HG03095 (cell line): ENCODE results near the gene SAMD13.

Experiments
- ATAC-seq: cut with Tn5 transposase; IDR thresholded peaks from one replicate; pipeline ENCODE4 v1.9.1; 2021; ENCODE audit warnings: moderate library complexity; ENCODE audit not compliant: unreplicated experiment

Gene SAMD13

GRCh38 chr1:84370266-84370665 lies 68.8 kb downstream of the SAMD13 start:
- no peak for ATAC-seq

- ATAC-seq = no peak
Measured at GRCh38 chr1:84370831-84371394, 69.4 kb downstream of the SAMD13 start.

GRCh38 chr1:84373436-84374141 lies 72.1 kb downstream of the SAMD13 start:
- no peak for ATAC-seq

- ATAC-seq = no peak
Measured at GRCh38 chr1:84374991-84375696, 73.6 kb downstream of the SAMD13 start.

GRCh38 chr1:84376000-84376910 lies 74.7 kb downstream of the SAMD13 start:
- ATAC-seq = no peak

DNA sequence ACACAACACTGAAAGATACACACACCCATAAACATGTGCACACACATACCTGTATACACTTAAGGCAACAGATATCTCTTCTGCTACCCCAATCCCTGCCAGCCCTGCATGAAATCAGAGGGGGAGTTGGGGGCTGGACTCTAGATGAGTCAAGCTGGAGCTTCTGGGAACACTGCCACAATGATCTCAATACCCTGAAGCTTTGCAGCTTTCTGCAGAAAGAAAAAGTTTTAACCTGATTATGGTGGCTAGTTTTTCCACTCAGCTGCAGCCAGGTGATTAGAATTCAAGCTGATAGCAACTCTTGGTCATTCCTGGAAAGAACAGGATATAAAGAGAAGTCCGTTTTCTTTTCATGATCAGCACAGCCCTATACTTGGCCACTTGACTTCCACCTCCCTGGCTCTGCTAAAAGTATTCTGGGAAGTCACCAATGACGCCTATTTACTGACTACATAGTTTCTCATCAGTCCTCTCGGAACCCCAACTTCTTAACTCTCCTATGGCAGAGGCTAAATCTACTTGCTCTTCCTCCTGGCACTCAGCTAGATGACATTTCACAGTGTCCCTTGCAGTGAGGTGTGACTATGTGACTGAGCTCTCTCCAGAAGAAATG lies 76.1 kb downstream of the SAMD13 start:
- ATAC-seq = no peak

DNA sequence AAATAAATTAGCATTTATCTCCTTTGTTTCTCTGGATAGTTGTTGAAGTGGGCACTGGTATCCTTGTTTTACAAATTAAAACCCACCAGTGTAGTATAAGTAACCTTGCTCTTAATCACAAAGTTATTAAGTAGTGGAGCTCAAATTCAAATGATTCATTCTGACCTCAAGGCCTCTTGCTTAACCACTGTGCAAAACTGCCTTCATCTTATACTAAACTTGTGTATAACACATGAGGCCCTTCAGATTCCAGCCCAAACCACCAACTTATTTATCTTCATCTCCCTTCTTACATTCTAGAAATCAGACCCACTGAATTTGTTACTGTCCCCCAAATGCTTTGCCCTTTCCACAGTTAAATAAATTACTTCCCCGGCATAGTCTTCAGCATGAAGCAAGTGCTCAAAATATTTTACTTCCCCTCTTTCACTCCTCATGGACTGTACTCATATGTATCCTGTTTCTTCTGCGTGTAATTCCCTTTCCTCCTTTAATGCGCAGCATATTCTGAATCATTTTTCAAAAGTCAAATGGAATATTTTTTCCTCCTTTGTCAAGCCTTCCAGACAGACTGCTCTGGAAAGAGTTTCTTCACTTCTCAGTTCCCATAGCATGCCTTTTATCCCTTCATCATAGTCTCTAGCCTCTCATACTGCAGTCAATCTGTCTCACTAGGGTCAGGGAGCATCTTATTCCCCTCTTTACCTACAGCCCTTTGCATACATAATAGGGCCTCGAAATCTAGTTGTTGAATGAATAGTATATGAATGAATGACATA lies 77.8 kb downstream of the SAMD13 start:
- ATAC-seq = no peak

DNA sequence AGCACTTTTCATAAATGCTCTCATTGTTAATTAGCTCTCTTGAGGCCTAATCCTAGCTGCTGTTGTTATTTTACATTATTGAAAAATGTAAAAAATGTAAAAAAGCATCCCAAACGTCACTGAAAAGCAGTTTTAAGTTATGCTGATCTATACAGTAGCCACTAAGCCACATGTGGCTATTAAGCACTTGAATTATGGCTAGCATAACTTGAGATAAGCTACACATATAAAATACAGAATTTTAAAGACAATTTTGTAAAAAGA lies 78.3 kb downstream of the SAMD13 start:
- no peak for ATAC-seq

DNA sequence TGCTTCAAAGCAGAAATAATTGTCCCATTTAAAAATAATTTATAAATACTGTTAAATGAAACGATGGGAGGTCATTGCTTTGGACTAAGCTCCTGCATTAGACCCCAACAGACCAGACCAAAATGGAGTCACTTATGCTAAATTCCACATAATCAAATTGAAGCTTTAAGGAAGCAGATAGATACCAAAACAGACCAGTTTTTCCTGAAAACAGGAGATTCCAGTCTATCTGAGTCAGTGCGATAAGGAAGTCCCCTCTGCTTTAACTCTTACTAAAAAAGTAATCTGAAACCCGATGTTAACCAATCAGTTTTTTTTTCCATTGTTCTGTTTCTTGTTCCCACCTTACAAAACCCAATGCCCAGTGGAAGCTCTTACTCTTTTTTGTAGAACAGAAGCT lies 80.6 kb downstream of the SAMD13 start:
- ATAC-seq = no peak

DNA sequence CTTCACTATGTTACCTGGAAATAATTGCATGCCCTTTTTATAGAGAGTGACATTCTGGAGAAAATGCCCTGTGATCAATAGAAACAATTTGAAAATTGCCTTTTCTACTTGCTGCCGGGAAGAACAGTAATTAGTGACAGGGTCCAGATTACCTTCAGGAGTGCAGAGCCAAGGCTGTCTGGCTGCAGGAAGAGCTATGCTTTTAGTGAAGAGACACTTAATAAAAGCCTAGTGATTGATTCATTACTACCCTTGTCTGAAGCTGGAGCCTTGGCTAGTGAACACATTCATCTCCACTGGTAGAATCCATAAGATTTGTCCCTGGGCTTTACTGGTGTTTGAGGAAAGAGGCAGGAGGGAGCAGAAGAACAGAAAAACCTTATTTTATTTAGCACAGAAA lies 83.8 kb downstream of the SAMD13 start:
- no peak for ATAC-seq

DNA sequence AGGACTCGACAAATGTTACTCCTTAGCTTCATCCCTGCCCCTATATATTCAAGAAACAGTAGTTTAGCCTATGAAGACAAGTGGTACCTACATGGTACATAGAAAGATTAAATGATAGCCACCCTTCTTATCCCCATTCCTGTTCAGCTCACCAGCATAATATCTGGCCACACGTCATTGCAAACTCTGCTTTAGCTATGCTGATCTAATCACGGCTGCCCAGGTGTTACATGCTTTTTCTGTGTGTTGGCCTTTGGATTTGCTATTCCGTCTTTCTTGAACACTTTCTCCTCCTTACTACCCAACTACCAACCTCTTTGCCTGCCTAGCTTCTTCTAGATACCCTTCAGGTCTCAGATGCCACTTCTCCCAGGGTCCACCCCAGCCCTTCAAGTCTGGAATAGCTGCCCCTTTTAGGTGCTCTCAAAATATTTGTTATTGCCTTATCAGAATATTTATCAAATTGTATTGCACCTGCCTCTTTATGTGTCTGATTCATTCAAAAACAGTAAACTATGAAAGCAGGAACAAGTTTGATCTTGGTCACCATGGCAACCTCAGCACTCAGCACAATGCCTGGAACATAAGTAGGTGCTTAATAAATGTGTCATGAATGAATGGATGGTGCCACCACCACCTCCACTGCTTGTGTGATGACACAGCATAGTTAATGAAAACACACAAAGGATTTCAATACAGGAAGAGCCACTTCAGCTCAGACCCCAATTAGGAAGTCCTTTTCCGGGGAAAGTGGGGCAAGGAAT lies 85.4 kb downstream of the SAMD13 start:
- ATAC-seq = no peak

DNA sequence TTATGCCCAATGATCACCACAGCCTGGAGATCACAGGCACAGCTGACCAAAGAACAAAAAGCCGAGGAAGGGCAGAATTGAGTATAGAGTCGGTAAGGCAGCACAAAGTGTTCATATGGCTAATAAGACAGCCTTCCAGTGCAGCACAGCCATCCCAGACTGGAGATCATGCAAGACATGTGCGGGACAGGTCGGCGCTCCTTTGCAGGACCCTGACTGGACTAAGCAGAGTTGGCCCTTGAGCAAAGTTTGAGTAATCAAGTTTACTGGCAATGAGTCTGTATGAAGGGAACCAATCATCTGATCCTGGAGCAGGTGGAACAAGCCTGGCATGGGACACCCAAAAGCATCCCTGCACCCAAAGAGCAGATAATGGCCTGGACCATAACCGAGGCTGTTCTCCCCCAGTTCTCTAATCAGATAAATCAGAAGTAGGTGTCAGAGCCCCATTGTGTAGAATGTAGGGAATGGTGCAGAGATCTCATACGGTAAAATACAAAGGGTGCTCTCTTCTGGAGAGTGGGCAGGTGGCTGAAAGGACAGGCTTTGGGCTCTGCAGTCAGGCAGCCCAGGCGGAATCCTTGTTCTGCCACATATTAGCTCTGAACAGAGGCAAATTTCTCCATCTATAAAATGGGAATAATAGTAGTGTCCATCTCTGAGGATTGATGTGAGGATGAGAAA lies 86.1 kb downstream of the SAMD13 start:
- no peak for ATAC-seq

DNA sequence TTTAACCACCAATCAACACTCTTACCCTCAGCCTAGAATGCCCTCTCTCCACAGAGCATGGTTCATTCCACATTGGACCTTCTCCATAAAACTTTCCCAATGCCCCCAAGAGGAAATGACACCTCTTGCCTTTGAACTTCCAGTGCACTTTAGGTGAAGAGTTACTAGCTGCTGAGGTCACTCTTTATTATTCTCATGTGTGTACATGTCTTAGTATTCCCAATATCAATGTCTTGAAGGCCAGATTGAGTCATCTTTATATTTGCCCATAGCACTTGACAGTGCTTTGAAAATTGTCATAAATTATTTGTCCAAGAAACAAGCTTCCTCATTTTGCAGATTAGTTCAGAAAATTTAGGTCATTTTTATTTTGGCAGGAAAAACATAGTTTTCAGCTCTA lies 88.7 kb downstream of the SAMD13 start:
- no peak for ATAC-seq

DNA sequence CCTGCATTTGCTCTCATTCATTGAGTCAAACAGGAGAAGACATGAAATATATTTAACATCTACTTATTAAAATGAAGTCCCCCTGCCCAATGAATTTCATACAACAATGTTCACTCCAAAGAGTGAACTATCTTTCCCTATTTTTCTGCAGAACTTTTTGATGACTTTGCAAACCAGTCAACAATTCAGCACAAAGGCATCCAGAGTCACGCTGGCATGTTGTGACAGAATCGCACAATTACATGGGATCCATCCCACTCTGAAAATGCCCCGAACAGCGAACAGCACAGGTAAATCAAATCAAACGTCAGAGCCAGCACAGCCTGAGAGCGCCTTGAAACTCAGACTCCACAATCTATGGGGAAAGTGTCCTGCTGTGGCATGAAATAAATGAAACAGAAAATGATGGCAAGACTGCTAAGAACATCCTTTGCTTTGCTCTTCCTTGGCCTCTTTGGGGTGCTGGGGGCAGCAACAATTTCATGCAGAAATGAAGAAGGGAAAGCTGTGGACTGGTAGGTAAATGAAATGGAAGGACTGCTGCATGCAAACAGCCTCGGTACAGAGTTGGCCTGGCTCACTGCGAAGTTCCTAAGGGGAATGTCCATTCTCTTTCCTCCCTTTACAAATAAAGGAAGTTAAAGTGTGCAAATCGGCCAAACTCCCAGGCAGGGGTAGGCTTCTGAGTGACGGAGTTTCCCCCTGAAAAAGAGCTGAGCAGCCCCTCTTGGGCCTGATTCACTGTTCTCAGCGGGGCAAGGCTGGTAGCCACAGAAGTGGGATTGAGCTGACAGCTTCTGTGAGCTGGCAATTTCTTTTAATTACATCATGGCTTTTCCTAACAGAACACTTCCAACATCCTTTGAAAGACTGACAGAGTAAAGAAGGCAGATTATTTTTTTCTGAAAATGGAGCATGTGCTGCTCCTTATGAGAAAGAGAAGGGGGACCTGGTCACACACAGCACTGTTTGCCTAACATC lies 97.0 kb downstream of the SAMD13 start, which contains the start of gene DNASE2B:
Gene DNASE2B, plus strand, starts transcription at position 310 of the 981 bp plus-strand sequence. Its CDS starts 81 bp downstream, at position 391.
- ATAC-seq = no peak
